Esophagus muscularis mucosa (tissue), 4 donors: ENCODE results near the gene PFDN1. TPM values are rescaled to one million over a fixed set of nuclear protein-coding genes. Genes with fewer than 3 reads are reported as not detected.
A peak's percentile ranks its signal among the peaks of the same experiment; 100 is the strongest.

Source experiments
- DNase-seq: peaks from one replicate; pipeline ENCODE4 v3.0.0-alpha.2; 2017; ENCODE audit errors: extremely low spot score
- H3K27ac ChIP-seq, 4 donors: fragments of 200-600 bp; sonication (generic); replicated peaks in 1 of 4; 1 replicate in 3 of 4; 2 replicates in 1 of 4; pipeline ENCODE4 v1.5.1; 2016 to 2019; ENCODE audit warnings: mild to moderate bottlenecking in 1 of 4
- H3K27me3 ChIP-seq, 4 donors: fragments of 200-600 bp; sonication (generic); one replicate each; pipeline versions ENCODE4 v1.5.1 to v1.6.0; 2016 to 2019
- H3K36me3 ChIP-seq, 4 donors: fragments of 200-600 bp; sonication (generic); one replicate each; pipeline ENCODE4 v1.5.1; 2016 to 2019
- H3K4me1 ChIP-seq, 4 donors: fragments of 200-600 bp; sonication (generic); one replicate each; pipeline ENCODE4 v1.5.1; 2016 to 2019
- H3K4me3 ChIP-seq, 4 donors: fragments of 200-600 bp; sonication (generic); 1 replicate in 2 of 4; 2 replicates in 2 of 4; pipeline ENCODE4 v1.5.1; 2016 to 2019; ENCODE audit warnings: mild to moderate bottlenecking in 4 of 4, moderate library complexity in 1 of 4
- H3K9me3 ChIP-seq, 4 donors: fragments of 200-600 bp; sonication (generic); 1 replicate in 3 of 4; 2 replicates in 1 of 4; pipeline ENCODE4 v1.5.1; 2016 to 2019
- EP300 ChIP-seq: sonication (generic); formaldehyde crosslinking; IDR thresholded peaks from one replicate; pipeline ENCODE4 v1.6.1; 2017; ENCODE audit warnings: antibody characterized with exemption
- POLR2A ChIP-seq: fragments of 450-650 bp; IDR thresholded peaks from one replicate; pipeline ENCODE4 v1.6.1; 2017; ENCODE audit warnings: antibody characterized with exemption, moderate library complexity, mild to moderate bottlenecking, low read depth
- POLR2AphosphoS5 ChIP-seq, 2 donors: sonication (generic); formaldehyde crosslinking; IDR thresholded peaks; one replicate each; pipeline ENCODE4 v1.6.1; 2017; ENCODE audit warnings: antibody characterized with exemption in 2 of 2
- WGBS: methylation state at CpG from one replicate; pipeline ENCODE4 v1.1.5; 2018; 5-methylcytosine and 5-hydroxymethylcytosine counted together
- intact Hi-C: fragments of 100-400 bp; cut with DNase I; formaldehyde crosslinking; loops from one replicate; pipeline ENCODE4 v1.15.1; 2023
- total RNA-seq, 4 donors: library from RNA; depleted of rRNA; stranded (reverse); fragments of >200 nt; gene quantifications; one replicate each; pipeline versions ENCODE4 v1.1.0 to v1.2.1, GENCODE V29; 2016
- TF ChIP-seq, protein P1 (sequence below), 3 experiments: fragments of 200-600 bp in 2 of 3; fragments of 450-650 bp in 1 of 3; sonication (generic) in 2 of 3; IDR thresholded peaks; one replicate each; pipeline ENCODE4 v1.5.1; 2017 to 2019; ENCODE audit warnings: antibody characterized with exemption in 3 of 3, mild to moderate bottlenecking in 2 of 3, moderate library complexity in 1 of 3

PFDN1 gene
- total RNA-seq, 4 donors from 2014 or later: 84.8 to 126 (median 101) TPM

DNA sequence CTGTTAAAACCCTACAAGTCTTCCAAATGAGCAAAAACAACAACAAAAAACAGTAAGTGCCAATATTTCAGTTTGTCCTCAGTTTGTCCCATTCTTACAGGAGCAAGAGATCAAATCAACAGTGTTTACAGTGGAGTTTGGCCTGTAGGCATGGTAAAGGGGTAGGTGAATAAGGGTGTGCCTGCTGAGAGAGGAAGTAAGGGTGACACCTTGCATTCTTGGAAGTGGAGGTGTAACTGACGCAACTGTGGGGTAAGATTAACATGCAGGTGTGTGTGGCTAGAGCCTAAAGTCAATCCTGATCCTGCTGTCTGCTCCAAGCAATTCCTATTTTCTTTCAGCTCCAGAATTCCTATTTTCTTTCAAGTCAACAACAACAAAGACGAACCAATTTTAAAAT is 43.4 kb downstream of the PFDN1 start:
- H3K4me3 ChIP-seq: no peak overlapping the region
- no peaks in the 10 kb centered on the region for H3K9me3 ChIP-seq
- no peak overlapping the region for H3K27ac ChIP-seq
- peak; percentile 14 for DNase-seq
- H3K36me3 ChIP-seq: peaks cover 0 to 8% (median 0%) of the 10 kb centered on the region in 4 donors
- intact Hi-C loops: loop anchor here (1.0 kb wide), 1 partner anchor 28 kb away; no protein-coding TSS in a partner anchor
- H3K4me1 ChIP-seq: peaks cover 15 to 28% (median 21%) of the 10 kb centered on the region in 4 donors
- no peaks in the 10 kb centered on the region for H3K27me3 ChIP-seq
- WGBS: 87% methylated on average over 2 of the region's 2 CpGs
- TF ChIP-seq POLR2A (no peak), POLR2AphosphoS5 (IDR thresholded peaks at IDR 0.05) (no peak), EP300 (no peak)
- TF ChIP-seq, protein P1, sequence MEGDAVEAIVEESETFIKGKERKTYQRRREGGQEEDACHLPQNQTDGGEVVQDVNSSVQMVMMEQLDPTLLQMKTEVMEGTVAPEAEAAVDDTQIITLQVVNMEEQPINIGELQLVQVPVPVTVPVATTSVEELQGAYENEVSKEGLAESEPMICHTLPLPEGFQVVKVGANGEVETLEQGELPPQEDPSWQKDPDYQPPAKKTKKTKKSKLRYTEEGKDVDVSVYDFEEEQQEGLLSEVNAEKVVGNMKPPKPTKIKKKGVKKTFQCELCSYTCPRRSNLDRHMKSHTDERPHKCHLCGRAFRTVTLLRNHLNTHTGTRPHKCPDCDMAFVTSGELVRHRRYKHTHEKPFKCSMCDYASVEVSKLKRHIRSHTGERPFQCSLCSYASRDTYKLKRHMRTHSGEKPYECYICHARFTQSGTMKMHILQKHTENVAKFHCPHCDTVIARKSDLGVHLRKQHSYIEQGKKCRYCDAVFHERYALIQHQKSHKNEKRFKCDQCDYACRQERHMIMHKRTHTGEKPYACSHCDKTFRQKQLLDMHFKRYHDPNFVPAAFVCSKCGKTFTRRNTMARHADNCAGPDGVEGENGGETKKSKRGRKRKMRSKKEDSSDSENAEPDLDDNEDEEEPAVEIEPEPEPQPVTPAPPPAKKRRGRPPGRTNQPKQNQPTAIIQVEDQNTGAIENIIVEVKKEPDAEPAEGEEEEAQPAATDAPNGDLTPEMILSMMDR (IDR thresholded peaks at IDR 0.05): no peak

DNA sequence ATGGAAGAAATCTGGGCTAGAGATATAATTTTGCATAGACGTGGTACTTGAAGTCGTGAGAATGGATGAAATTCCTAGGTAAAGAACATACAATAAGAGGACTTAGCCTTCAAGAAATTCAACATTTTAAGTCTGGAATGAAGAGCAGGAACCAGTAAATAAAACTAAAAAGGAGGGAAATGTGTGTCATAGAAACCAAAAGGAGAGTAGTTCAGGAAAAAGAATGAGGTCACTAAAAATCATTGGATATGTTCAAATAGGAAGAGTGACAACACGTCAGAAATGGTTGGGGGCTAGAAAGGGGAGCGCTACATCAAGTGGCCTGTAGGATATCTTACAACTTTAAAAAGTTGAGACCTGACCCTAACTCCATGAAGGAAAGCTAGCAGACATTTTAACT is 44.0 kb downstream of the PFDN1 start:
- Histone ChIP-seq H3K4me3 (no peak overlapping the region), H3K36me3 (peaks cover 0 to 8% (median 0%) of the 10 kb centered on the region in 4 donors), H3K27ac (no peak overlapping the region), H3K27me3 (no peaks in the 10 kb centered on the region), H3K4me1 (peaks cover 20 to 34% (median 27%) of the 10 kb centered on the region in 4 donors), H3K9me3 (no peaks in the 10 kb centered on the region)
- peak; percentile 8 for DNase-seq
- WGBS: 92% methylated on average over 4 of the region's 4 CpGs
- TF ChIP-seq POLR2A (no peak), POLR2AphosphoS5 (IDR thresholded peaks at IDR 0.05) (no peak), EP300 (no peak)
- TF ChIP-seq, protein P1 (IDR thresholded peaks at IDR 0.05): no peak
- intact Hi-C loops: loop anchor here (1.0 kb wide), 1 partner anchor 28 kb away; no protein-coding TSS in a partner anchor

DNA sequence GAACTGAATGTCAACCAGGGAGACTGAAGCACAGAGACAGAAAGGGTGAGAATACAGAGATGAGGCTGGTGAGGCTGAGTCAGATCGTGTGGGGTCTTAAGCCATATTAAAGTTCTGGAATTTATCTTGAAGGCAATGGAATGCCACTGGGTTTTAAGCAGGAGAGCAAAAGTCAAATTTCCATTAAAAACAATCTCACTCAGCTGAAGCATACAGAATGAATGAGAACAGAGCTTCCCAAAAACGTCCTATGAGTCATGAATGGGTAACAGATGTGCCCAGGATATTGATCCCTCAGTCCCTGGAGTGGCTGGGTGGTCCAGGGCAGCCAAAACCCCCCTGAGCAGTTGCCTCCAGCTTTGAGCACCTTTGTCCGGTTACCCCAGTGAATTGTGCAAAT is 44.9 kb downstream of the PFDN1 start:
- Histone ChIP-seq H3K4me3 (no peak overlapping the region), H3K27me3 (no peaks in the 10 kb centered on the region), H3K4me1 (peaks cover 29 to 43% (median 35%) of the 10 kb centered on the region in 4 donors), H3K9me3 (no peaks in the 10 kb centered on the region), H3K27ac (no peak overlapping the region), H3K36me3 (peaks cover 0 to 8% (median 0%) of the 10 kb centered on the region in 4 donors)
- TF ChIP-seq POLR2AphosphoS5 (IDR thresholded peaks at IDR 0.05): no peak
- TF ChIP-seq EP300: no peak
- TF ChIP-seq POLR2A: no peak
- TF ChIP-seq, protein P1 (IDR thresholded peaks at IDR 0.05): no peak
- intact Hi-C loops: no loop called here
- WGBS: 70% methylated on average over 3 of the region's 3 CpGs
- no peak for DNase-seq

DNA sequence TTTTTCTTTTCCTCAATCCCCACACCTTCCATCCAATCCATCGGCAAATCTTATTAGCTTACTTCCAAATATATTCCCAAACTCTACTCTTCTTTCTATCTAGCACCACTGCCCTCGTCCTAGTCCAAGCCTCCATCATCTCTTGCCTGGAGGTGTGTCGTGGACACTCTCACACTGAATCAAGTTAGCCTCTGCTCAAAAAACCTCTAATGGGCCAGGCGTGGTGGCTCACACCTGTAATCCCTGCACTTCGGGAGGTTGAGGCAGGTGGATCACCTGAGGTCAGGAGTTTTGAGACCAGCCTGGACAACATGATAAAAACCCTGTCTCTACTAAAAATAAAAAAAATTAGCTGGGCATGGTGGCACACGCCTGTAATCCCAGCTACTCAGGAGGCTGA is 46.2 kb downstream of the PFDN1 start:
- Histone ChIP-seq H3K4me3 (no peak overlapping the region), H3K4me1 (peaks cover 30 to 43% (median 38%) of the 10 kb centered on the region in 4 donors), H3K27me3 (no peaks in the 10 kb centered on the region), H3K27ac (no peak overlapping the region), H3K9me3 (no peaks in the 10 kb centered on the region), H3K36me3 (peaks cover 0 to 8% (median 0%) of the 10 kb centered on the region in 4 donors)
- TF ChIP-seq POLR2AphosphoS5 (IDR thresholded peaks at IDR 0.05): no peak
- TF ChIP-seq EP300: no peak
- TF ChIP-seq, protein P1 (IDR thresholded peaks at IDR 0.05): no peak
- TF ChIP-seq POLR2A: no peak
- peak; percentile 14 for DNase-seq
- intact Hi-C loops: no loop called here
- WGBS: 97% methylated on average over 6 of the region's 6 CpGs
